PC-3 (cell line): ENCODE results near the gene PCBP3. TPM values are rescaled to one million over a fixed set of nuclear protein-coding genes. Genes with fewer than 3 reads are reported as not detected.

Experiments
- ATAC-seq: fragments of 200-7000 bp; cut with Tn5 transposase; 2 replicates; pipeline ENCODE4 v1.9.1; 2020; ENCODE audit warnings: mild to moderate bottlenecking, moderate library complexity
- BruUV-seq: library from RNA; stranded (reverse); fragments of 400-500 nt; replicated peaks from 2 replicates; lab custom pipeline; 2021; lab: Mats Ljungman, UMichigan
- CTCF ChIA-PET: fragments of 300-600 bp; sonication (Branson Sonifier 250); formaldehyde crosslinking; loops from one replicate; lab custom pipeline; 2022; ENCODE audit warnings: antibody characterized with exemption; lab: Charles Lee
- POLR2A ChIA-PET: fragments of 300-600 bp; sonication (Branson Sonifier 250); formaldehyde crosslinking; loops from one replicate; lab custom pipeline; 2022; ENCODE audit warnings: antibody characterized with exemption; ENCODE audit not compliant: unreplicated experiment; lab: Charles Lee
- DNase-seq: peaks from one replicate; pipeline ENCODE4 v3.0.0-alpha.2; 2015
- H2AFZ ChIP-seq: fragments of 300-600 bp; sonication (generic); 2 replicates; pipeline ENCODE4 v1.6.0; 2016; ENCODE audit warnings: antibody characterized with exemption, low read length
- H3F3A ChIP-seq: fragments of 300-600 bp; sonication (generic); one replicate; pipeline ENCODE4 v1.6.0; 2017; ENCODE audit warnings: antibody characterized with exemption, low read length, control low read depth, mild to moderate bottlenecking; ENCODE audit not compliant: unreplicated experiment
- H3K27ac ChIP-seq: fragments of 300-600 bp; sonication (generic); 2 replicates; pipeline ENCODE4 v1.5.1; 2016; ENCODE audit warnings: mild to moderate bottlenecking, low read length
- H3K27me3 ChIP-seq: fragments of 300-600 bp; sonication (generic); 2 replicates; pipeline ENCODE4 v1.6.1; 2016; ENCODE audit warnings: low read length, mixed read lengths
- H3K36me3 ChIP-seq: fragments of 300-600 bp; sonication (generic); 2 replicates; pipeline ENCODE4 v1.6.1; 2016; ENCODE audit warnings: low read depth, mixed run types, low read length, mixed read lengths
- H3K4me1 ChIP-seq: fragments of 300-600 bp; sonication (generic); 2 replicates; pipeline ENCODE4 v1.5.1; 2016; ENCODE audit warnings: low read length; ENCODE audit not compliant: insufficient read depth
- H3K4me2 ChIP-seq: fragments of 300-600 bp; sonication (generic); 2 replicates; pipeline ENCODE4 v1.6.0; 2016; ENCODE audit warnings: low read length
- H3K4me3 ChIP-seq: fragments of 300-600 bp; sonication (generic); 2 replicates; pipeline ENCODE4 v1.5.1; 2016; ENCODE audit warnings: mild to moderate bottlenecking, low read length, mixed read lengths
- H3K79me2 ChIP-seq: fragments of 300-600 bp; sonication (generic); 2 replicates; pipeline ENCODE4 v1.6.1; 2017; ENCODE audit warnings: low read length, mixed read lengths
- H3K9ac ChIP-seq: fragments of 300-600 bp; sonication (generic); 2 replicates; pipeline ENCODE4 v1.6.0; 2016; ENCODE audit warnings: mild to moderate bottlenecking, low read length
- H3K9me2 ChIP-seq: fragments of 300-600 bp; sonication (generic); replicated peaks from 2 replicates; pipeline ENCODE4 v1.6.1; 2016; ENCODE audit warnings: mixed run types, low read length, mixed read lengths
- H3K9me3 ChIP-seq: fragments of 300-600 bp; sonication (generic); 2 replicates; pipeline ENCODE4 v1.6.1; 2016; ENCODE audit warnings: low read length, mixed read lengths
- H4K20me1 ChIP-seq: fragments of 300-600 bp; sonication (generic); 2 replicates; pipeline ENCODE4 v1.6.1; 2016; ENCODE audit warnings: low read length, mixed read lengths
- EZH2 ChIP-seq: fragments of 300-600 bp; sonication (generic); IDR thresholded peaks from one replicate; pipeline ENCODE4 v1.6.1; 2017; ENCODE audit warnings: antibody characterized with exemption, mild to moderate bottlenecking, low read length; ENCODE audit not compliant: unreplicated experiment
- EZH2phosphoT487 ChIP-seq: fragments of 300-600 bp; sonication (generic); IDR thresholded peaks from 2 replicates; pipeline ENCODE4 v1.6.1; 2018; ENCODE audit warnings: mild to moderate bottlenecking, antibody characterized with exemption, low read length, borderline replicate concordance
- intact Hi-C: fragments of 100-400 bp; cut with micrococcal nuclease; formaldehyde crosslinking; loops from 2 replicates; pipeline ENCODE4 v1.9.0; 2023
- total RNA-seq: library from RNA; depleted of rRNA; stranded (reverse); fragments of >200 nt; gene quantifications from 2 replicates; pipeline ENCODE4 v1.2.3, GENCODE V29; 2014
- TF ChIP-seq, protein P1 (sequence below): fragments of 300-600 bp; sonication (generic); conservative IDR thresholded peaks from 2 replicates; pipeline ENCODE4 v1.5.1; 2017; ENCODE audit warnings: antibody characterized with exemption, low read depth, mild to moderate bottlenecking, low read length

Gene PCBP3
- total RNA-seq, 1 experiment from 2014 or later: 2.4 TPM

DNA sequence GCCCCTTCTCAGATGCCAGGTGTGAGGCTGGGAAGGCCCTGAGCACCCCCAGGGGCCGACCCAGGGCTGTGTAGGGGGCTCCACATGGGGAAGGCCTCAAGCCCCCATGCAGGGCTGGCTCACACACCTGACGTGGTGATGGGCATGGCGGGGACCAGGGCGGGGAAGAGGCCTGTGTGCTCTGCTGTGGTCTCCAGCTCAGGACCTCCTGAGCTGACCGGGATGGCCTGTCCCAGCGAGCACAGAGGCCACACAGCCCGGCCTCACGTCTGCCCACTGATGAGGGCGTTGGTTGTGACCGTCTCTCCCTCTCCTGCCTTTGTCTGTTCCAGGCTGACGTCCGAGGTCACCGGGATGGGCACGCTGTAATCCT, 297.8 kb downstream of the PCBP3 start:
- Histone ChIP-seq H3K4me3 (no peak overlapping the region), H3K9me2 (no peaks in the 10 kb centered on the region), H3K9ac (no peak overlapping the region), H3K9me3 (no peaks in the 10 kb centered on the region), H2AFZ (no peak overlapping the region), H3K79me2 (no peaks in the 10 kb centered on the region), H3K4me1 (no peaks in the 10 kb centered on the region), H3K27me3 (no peaks in the 10 kb centered on the region), H3K36me3 (no peaks in the 10 kb centered on the region), H4K20me1 (no peaks in the 10 kb centered on the region), H3K4me2 (no peak overlapping the region), H3K27ac (no peak overlapping the region), H3F3A (no peaks in the 10 kb centered on the region)
- intact Hi-C loops: no loop called here
- TF ChIP-seq EZH2phosphoT487 (no peak), EZH2 (no peak)
- TF ChIP-seq, protein P1, sequence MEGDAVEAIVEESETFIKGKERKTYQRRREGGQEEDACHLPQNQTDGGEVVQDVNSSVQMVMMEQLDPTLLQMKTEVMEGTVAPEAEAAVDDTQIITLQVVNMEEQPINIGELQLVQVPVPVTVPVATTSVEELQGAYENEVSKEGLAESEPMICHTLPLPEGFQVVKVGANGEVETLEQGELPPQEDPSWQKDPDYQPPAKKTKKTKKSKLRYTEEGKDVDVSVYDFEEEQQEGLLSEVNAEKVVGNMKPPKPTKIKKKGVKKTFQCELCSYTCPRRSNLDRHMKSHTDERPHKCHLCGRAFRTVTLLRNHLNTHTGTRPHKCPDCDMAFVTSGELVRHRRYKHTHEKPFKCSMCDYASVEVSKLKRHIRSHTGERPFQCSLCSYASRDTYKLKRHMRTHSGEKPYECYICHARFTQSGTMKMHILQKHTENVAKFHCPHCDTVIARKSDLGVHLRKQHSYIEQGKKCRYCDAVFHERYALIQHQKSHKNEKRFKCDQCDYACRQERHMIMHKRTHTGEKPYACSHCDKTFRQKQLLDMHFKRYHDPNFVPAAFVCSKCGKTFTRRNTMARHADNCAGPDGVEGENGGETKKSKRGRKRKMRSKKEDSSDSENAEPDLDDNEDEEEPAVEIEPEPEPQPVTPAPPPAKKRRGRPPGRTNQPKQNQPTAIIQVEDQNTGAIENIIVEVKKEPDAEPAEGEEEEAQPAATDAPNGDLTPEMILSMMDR: no peak
- POLR2A ChIA-PET: no interaction called here
- ATAC-seq (no peak), DNase-seq (no peak)
- BruUV-seq: no TSS peak
- CTCF ChIA-PET: no interaction called here

DNA sequence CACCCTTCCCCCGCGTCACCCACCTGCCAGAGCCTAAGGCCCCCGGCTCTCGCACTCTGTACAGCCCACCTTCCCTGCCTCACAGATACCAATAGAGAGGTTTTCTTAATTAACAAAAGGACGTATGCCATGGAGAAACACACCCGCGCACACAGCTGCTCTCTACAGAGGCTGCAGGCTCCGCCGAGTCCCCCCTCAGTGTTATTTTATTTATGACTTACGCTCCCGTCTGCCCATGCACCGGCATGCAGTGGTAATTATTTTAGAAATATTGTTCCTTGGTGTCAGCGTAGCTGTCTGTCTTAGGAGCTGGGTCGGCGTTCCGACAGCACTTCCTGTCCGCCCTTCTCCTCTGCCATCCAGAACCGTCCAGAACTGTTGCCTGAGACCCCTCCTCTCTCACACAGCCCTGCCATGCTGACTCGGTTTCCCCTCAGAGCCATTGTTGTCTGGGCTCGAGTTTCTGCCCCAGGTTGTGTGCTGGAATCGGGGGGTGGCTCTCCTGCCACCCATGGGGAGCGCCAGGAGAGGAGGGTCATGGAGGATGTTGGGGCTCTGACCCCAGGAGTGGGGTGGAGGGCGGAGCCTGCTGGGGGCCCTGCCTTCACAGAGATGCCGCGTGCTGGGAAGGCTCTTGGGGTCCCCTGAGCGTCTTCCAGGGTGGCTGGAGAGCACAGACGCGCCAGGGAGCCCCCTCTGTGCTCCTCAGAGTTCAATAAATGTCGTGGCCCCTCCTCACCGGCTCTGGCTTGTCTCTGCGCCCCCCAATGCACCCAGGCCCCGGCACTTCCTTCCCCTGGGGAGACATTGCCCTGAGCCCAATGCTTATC, 298.4 kb downstream of the PCBP3 start:
- Histone ChIP-seq H3F3A (no peaks in the 10 kb centered on the region), H4K20me1 (no peaks in the 10 kb centered on the region), H2AFZ (no peak overlapping the region), H3K36me3 (no peaks in the 10 kb centered on the region), H3K27me3 (no peaks in the 10 kb centered on the region), H3K9me2 (no peaks in the 10 kb centered on the region), H3K4me2 (no peak overlapping the region), H3K4me3 (no peak overlapping the region), H3K9me3 (no peaks in the 10 kb centered on the region), H3K9ac (no peak overlapping the region), H3K79me2 (no peaks in the 10 kb centered on the region), H3K4me1 (no peaks in the 10 kb centered on the region), H3K27ac (no peak overlapping the region)
- ChIA-PET CTCF (no interaction called here), POLR2A (no interaction called here)
- DNase-seq (no peak), ATAC-seq (no peak)
- no peak for TF ChIP-seq EZH2phosphoT487
- TF ChIP-seq, protein P1: no peak
- no peak for TF ChIP-seq EZH2
- intact Hi-C loops: no loop called here
- BruUV-seq: no TSS peak
